Lower lobe of right lung (tissue), 2 donors: Measurements from ENCODE around the gene CDPF1. TPM values are rescaled to one million over a fixed set of nuclear protein-coding genes. Genes with fewer than 3 reads are reported as not detected.
A peak's percentile ranks its signal among the peaks of the same experiment; 100 is the strongest.

Source experiments
- ATAC-seq, 2 donors: fragments of 200-7000 bp; cut with Tn5 transposase; one replicate each; pipeline ENCODE4 v1.9.1; 2020 to 2022; ENCODE audit warnings: mild to moderate bottlenecking in 2 of 2, moderate library complexity in 2 of 2
- DNase-seq: peaks from one replicate; pipeline ENCODE4 v3.0.0-alpha.2; 2020
- H3K27ac ChIP-seq: fragments of 200-600 bp; one replicate; pipeline ENCODE4 v1.8.0; 2022
- H3K27me3 ChIP-seq: fragments of 200-600 bp; one replicate; pipeline ENCODE4 v1.8.0; 2022; ENCODE audit warnings: low read depth
- H3K36me3 ChIP-seq: fragments of 200-600 bp; one replicate; pipeline ENCODE4 v1.8.0; 2022; ENCODE audit warnings: mild to moderate bottlenecking
- H3K4me1 ChIP-seq: fragments of 200-600 bp; one replicate; pipeline ENCODE4 v1.8.0; 2022
- H3K4me3 ChIP-seq: fragments of 200-600 bp; one replicate; pipeline ENCODE4 v1.8.0; 2022; ENCODE audit warnings: mild to moderate bottlenecking
- H3K9me3 ChIP-seq: fragments of 200-600 bp; one replicate; pipeline ENCODE4 v1.8.0; 2022
- CTCF ChIP-seq: fragments of 200-600 bp; IDR thresholded peaks from one replicate; pipeline ENCODE4 v1.8.0; 2022; ENCODE audit warnings: antibody characterized with exemption, mild to moderate bottlenecking
- intact Hi-C: fragments of 100-400 bp; cut with DNase I; formaldehyde crosslinking; loops from one replicate; pipeline ENCODE4 v1.11.0; 2022
- total RNA-seq: library from RNA; stranded (reverse); fragmentation: NEBNext Ultra II Directional; extraction: Animal tissue kit (Norgen Biotek cat#: 25700); gene quantifications from one replicate; pipeline ENCODE4 v1.2.1, GENCODE V29; 2021
- donor health status: DM: no; HTN: yes; CAD: no; lungs with severe emphysema.

Gene CDPF1
- total RNA-seq, 1 donor from 2014 or later, result 7.1 TPM

GRCh38 chr22:46238541-46238940, 11.6 kb downstream of the CDPF1 start:
- H3K4me1 ChIP-seq, result no peaks in the 10 kb centered on the region
- no peak overlapping the region for H3K4me3 ChIP-seq
- H3K27ac ChIP-seq, result no peak overlapping the region
- peaks cover 61% of the 10 kb centered on the region for H3K36me3 ChIP-seq
- no peak for TF ChIP-seq CTCF
- intact Hi-C loops, result no loop called here
- no peaks in the 10 kb centered on the region for H3K27me3 ChIP-seq
- DNase-seq, result no peak
- ATAC-seq, result no peak
- no peaks in the 10 kb centered on the region for H3K9me3 ChIP-seq

GRCh38 chr22:46237453-46238124, 12.5 kb downstream of the CDPF1 start:
- H3K9me3 ChIP-seq, result no peaks in the 10 kb centered on the region
- H3K27me3 ChIP-seq, result no peaks in the 10 kb centered on the region
- H3K4me1 ChIP-seq, result no peaks in the 10 kb centered on the region
- no peak overlapping the region for H3K4me3 ChIP-seq
- no peak overlapping the region for H3K27ac ChIP-seq
- peaks cover 60% of the 10 kb centered on the region for H3K36me3 ChIP-seq
- intact Hi-C loops, result no loop called here
- TF ChIP-seq CTCF, result no peak
- DNase-seq (no peak), ATAC-seq (no peak)

- intact Hi-C loops, result no loop called here
- ATAC-seq, result no peak
- TF ChIP-seq CTCF, result no peak
- Histone ChIP-seq H3K4me1 (no peaks in the 10 kb centered on the region), H3K4me3 (no peak overlapping the region), H3K27me3 (no peaks in the 10 kb centered on the region), H3K27ac (no peak overlapping the region), H3K36me3 (peaks cover 68% of the 10 kb centered on the region), H3K9me3 (no peaks in the 10 kb centered on the region)
- DNase-seq, result no peak
Measured at GRCh38 chr22:46234969-46235368, 15.1 kb downstream of the CDPF1 start.

GRCh38 chr22:46233231-46233630, 16.9 kb downstream of the CDPF1 start:
- Histone ChIP-seq H3K36me3 (peaks cover 54% of the 10 kb centered on the region), H3K4me3 (no peak overlapping the region), H3K4me1 (no peaks in the 10 kb centered on the region), H3K27me3 (no peaks in the 10 kb centered on the region), H3K9me3 (no peaks in the 10 kb centered on the region), H3K27ac (no peak overlapping the region)
- no peak for TF ChIP-seq CTCF
- DNase-seq (no peak), ATAC-seq (peak in 1 of 2 donors; percentile 76)
- intact Hi-C loops, result no loop called here

- no peak overlapping the region for H3K4me3 ChIP-seq
- DNase-seq (no peak), ATAC-seq (no peak)
- H3K27me3 ChIP-seq, result no peaks in the 10 kb centered on the region
- H3K36me3 ChIP-seq, result peaks cover 31% of the 10 kb centered on the region
- intact Hi-C loops, result no loop called here
- H3K4me1 ChIP-seq, result no peaks in the 10 kb centered on the region
- no peak overlapping the region for H3K27ac ChIP-seq
- no peak for TF ChIP-seq CTCF
- H3K9me3 ChIP-seq, result no peaks in the 10 kb centered on the region
Measured at GRCh38 chr22:46230262-46230901, 19.7 kb downstream of the CDPF1 start.
